Effector memory CD8-positive, alpha-beta T cell (primary cell): ENCODE data around the gene PIK3R1.
"Not testable (repeated sequence)": the region's sequence is repeated elsewhere in the genome, so short reads cannot be mapped to it uniquely, and the experiment has no call there.

Experiments used
- ATAC-seq: fragments of 150-1000 bp; cut with Tn5 transposase; replicated peaks from 2 replicates; pipeline ENCODE4 v1.10.0; 2021; ENCODE audit warnings: mild to moderate bottlenecking, moderate library complexity
- DNase-seq, 3 experiments: peaks; one replicate each; pipeline ENCODE4 v3.0.0; 2021
- H3K27ac Mint-ChIP-seq, 2 donors: one replicate each; pipeline ENCODE4 v1.8.0; 2022; ENCODE audit warnings: mild to moderate bottlenecking in 2 of 2, mixed read lengths in 2 of 2, moderate library complexity in 2 of 2
- H3K27me3 Mint-ChIP-seq, 2 donors: one replicate each; pipeline ENCODE4 v1.8.0; 2022; ENCODE audit warnings: mixed read lengths in 2 of 2
- H3K36me3 Mint-ChIP-seq: one replicate; pipeline ENCODE4 v1.8.0; 2022; ENCODE audit warnings: mild to moderate bottlenecking, moderate library complexity, mixed read lengths; ENCODE audit not compliant: insufficient read depth
- H3K4me1 Mint-ChIP-seq, 2 donors: one replicate each; pipeline ENCODE4 v1.8.0; 2022; ENCODE audit warnings: low read depth in 2 of 2, mixed read lengths in 2 of 2
- H3K4me3 Mint-ChIP-seq, 2 donors: one replicate each; pipeline ENCODE4 v1.8.0; 2022; ENCODE audit warnings: mild to moderate bottlenecking in 2 of 2, mixed read lengths in 2 of 2, moderate library complexity in 2 of 2
- H3K9me3 Mint-ChIP-seq, 2 donors: one replicate each; pipeline ENCODE4 v1.8.0; 2022; ENCODE audit warnings: mixed read lengths in 2 of 2

The PIK3R1 gene

DNA sequence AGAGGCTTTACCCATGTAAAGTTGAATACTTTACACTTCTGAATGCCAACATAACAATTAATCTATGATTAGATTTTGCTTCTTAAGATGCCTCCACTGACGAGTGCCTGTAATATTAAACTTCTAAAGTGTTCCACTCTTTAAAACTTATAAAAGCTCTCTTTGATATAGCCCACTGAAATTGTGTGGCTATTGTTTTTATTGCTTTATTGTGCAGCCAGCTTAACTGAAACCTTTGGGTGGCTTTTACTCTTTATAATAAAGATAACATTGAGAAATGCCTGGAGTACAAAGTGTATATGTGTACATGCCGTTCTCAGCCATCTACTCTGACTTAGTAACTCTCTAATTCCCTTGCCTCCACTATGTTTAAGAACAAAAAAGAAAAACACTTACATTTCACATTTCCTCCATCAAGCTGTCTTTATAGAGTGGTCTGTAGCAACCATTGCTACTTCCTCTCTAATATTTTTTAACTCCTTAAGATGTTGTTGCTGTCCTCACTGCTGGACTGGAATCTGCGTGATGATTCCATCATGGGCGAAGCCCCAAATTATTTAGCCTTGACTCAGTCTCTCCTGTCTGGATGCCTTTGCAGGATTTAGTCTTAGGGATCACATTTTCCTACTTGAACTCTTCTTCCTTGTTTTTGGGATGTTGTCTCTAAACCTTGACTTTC lies 9.1 kb downstream of the PIK3R1 start:
- peak overlapping the region in 1 of 2 donors; percentile 49 for H3K4me3 Mint-ChIP-seq
- peaks cover 59 to 82% of the 10 kb centered on the region in 2 donors for H3K4me1 Mint-ChIP-seq
- peaks cover 26% of the 10 kb centered on the region for H3K36me3 Mint-ChIP-seq

DNA sequence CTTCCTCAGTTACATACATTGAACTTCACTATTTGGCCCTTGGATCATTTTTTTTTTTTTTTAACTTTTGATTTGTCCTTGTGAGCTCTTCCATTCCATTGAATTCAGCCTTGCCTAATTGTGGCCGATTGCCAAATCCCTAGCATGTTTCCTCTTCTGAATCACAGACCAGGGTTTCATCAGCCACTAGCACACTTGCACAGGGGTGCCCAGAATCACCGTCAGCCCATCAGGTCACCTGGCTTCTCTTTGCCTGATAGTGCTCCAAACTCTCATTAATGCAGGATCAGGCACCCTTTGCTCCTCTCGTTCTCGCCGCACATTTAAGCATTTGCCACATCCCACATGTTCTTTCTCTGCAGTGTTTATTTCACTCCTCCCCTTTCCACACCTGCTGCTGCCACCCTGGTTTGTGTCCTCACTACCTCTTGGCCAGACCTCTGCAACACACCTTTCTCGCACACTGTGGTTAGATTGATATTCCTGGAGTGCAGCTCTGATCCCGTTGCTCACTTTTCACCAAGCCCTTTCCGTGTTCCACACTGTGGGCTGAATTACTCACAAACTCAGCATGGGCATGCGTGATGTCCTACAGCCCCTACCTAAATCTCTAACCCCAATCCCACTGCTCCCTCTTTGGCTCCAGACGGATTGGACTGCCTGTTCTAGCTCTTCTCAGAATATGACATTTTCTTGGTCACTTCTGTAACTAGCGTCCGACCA lies 9.8 kb downstream of the PIK3R1 start:
- peaks cover 63 to 86% of the 10 kb centered on the region in 2 donors for H3K4me1 Mint-ChIP-seq
- ATAC-seq, result no peak
- peak overlapping the region; percentile 49 to 55 for H3K4me3 Mint-ChIP-seq
- no peak for DNase-seq
- H3K27ac Mint-ChIP-seq, result peak overlapping the region in 1 of 2 donors; percentile 19
- H3K36me3 Mint-ChIP-seq, result peaks cover 30% of the 10 kb centered on the region
- peaks cover 0 to 2% of the 10 kb centered on the region in 2 donors for H3K9me3 Mint-ChIP-seq
- H3K27me3 Mint-ChIP-seq, result no peaks in the 10 kb centered on the region

More for the DNA sequence above, 9.1 kb downstream of the PIK3R1 start:
- DNase-seq, result no peak
- peak overlapping the region in 1 of 2 donors; percentile 4 for H3K27ac Mint-ChIP-seq
- peaks cover 0 to 2% of the 10 kb centered on the region in 2 donors for H3K9me3 Mint-ChIP-seq
- no peaks in the 10 kb centered on the region for H3K27me3 Mint-ChIP-seq
- no peak for ATAC-seq

DNA sequence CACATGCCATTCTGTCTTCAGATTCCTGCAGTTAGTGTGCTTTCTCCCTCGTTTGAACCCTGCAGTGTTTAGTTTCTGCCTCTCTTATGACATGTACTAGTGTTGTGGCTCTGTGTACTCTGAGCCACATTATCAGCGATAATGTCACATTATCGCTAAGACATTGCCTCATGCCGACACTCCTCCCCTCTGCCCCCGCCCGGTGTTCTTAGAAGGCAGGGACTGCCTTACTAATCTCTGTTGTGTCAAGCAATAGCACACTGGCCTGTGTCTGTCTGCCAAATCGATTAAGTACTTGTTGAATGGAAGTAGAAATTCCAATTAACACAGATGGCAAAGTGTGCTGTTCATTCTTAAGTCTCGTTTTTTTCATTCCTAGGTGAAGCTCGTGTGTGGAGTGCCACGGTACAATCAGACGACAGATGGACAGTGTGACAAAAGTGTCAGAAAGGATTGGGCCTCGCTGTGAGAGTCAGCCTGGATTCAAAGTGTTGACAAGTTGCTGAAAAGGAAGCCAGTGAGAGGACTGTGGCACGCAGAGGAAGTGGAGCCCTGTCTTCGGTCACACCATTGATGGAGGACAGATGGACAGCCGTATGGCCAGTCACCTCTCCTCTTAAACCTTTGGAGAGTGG lies 10.5 kb downstream of the PIK3R1 start:
- DNase-seq (no peak), ATAC-seq (no peak)
- peaks cover 30% of the 10 kb centered on the region for H3K36me3 Mint-ChIP-seq
- peaks cover 66 to 89% of the 10 kb centered on the region in 2 donors for H3K4me1 Mint-ChIP-seq
- H3K4me3 Mint-ChIP-seq, result peak overlapping the region; percentile 49 to 55
- no peaks in the 10 kb centered on the region for H3K27me3 Mint-ChIP-seq
- H3K9me3 Mint-ChIP-seq, result no peaks in the 10 kb centered on the region
- H3K27ac Mint-ChIP-seq, result peak overlapping the region; percentile 19 to 23

GRCh38 chr5:68226546-68227073 lies 11.1 kb downstream of the PIK3R1 start:
- Mint-ChIP-seq H3K27ac (peak overlapping the region in 1 of 2 donors; percentile 23), H3K4me3 (no peak overlapping the region), H3K27me3 (no peaks in the 10 kb centered on the region), H3K4me1 (peaks cover 69 to 90% of the 10 kb centered on the region in 2 donors), H3K36me3 (peaks cover 31% of the 10 kb centered on the region), H3K9me3 (no peaks in the 10 kb centered on the region)
- DNase-seq (no peak), ATAC-seq (no peak)

DNA sequence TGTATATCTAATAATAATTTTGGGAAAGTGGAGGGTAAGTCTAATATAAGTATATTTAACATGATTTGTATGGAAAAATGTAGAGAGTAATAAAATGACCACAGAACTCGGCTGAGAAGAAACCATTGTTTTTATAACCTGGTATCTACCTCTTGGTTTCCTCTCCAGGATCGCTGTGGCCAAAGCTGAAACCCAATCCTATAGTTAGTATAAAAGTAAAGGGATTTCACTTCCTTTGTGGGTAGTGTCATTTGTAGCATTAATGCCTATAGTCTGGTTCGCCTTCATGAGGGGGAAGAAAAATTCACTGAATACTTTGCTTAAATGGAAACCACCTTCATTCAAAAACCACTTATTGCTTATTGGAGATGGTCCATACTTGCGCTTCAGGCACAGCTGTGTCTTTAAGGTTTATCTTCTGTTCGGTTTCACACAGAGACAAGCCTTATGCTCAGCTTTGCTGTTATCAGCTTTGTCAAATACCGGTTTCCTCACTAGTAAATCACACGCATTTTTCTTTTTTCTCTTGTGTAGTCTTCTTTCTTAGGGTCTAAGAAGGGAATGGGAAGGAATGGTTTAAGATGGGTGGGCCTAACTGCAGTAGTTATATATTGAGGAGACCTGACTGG lies 12.1 kb downstream of the PIK3R1 start:
- ATAC-seq (no peak), DNase-seq (no peak)
- Mint-ChIP-seq H3K4me1 (peaks cover 68 to 88% of the 10 kb centered on the region in 2 donors), H3K27me3 (no peaks in the 10 kb centered on the region), H3K36me3 (peaks cover 37% of the 10 kb centered on the region), H3K27ac (peak overlapping the region; percentile 24), H3K4me3 (no peak overlapping the region), H3K9me3 (no peaks in the 10 kb centered on the region)

- DNase-seq (no peak), ATAC-seq (no peak)
- Mint-ChIP-seq H3K27ac (peak overlapping the region in 1 of 2 donors; percentile 86), H3K4me1 (peaks cover 58 to 86% of the 10 kb centered on the region in 2 donors), H3K27me3 (no peaks in the 10 kb centered on the region), H3K4me3 (peak overlapping the region in 1 of 2 donors; percentile 45), H3K9me3 (no peaks in the 10 kb centered on the region), H3K36me3 (peaks cover 37% of the 10 kb centered on the region)
These were observed 13.9 kb downstream of the PIK3R1 start for GRCh38 chr5:68229416-68229815.

- no peaks in the 10 kb centered on the region for H3K27me3 Mint-ChIP-seq
- H3K4me3 Mint-ChIP-seq, result peak overlapping the region in 1 of 2 donors; percentile 23
- DNase-seq, result no peak
- H3K27ac Mint-ChIP-seq, result peak overlapping the region in 1 of 2 donors; percentile 3
- H3K36me3 Mint-ChIP-seq, result peaks cover 37% of the 10 kb centered on the region
- peaks cover 52 to 81% of the 10 kb centered on the region in 2 donors for H3K4me1 Mint-ChIP-seq
- no peaks in the 10 kb centered on the region for H3K9me3 Mint-ChIP-seq
- no peak for ATAC-seq
These were observed 14.7 kb downstream of the PIK3R1 start for GRCh38 chr5:68230285-68230684.

GRCh38 chr5:68231414-68232076 lies 16.0 kb downstream of the PIK3R1 start:
- H3K27ac Mint-ChIP-seq, result peak overlapping the region; percentile 3 to 74
- H3K9me3 Mint-ChIP-seq, result no peaks in the 10 kb centered on the region
- peak overlapping the region in 1 of 2 donors; percentile 74 for H3K4me3 Mint-ChIP-seq
- H3K27me3 Mint-ChIP-seq, result no peaks in the 10 kb centered on the region
- H3K4me1 Mint-ChIP-seq, result peaks cover 41 to 73% of the 10 kb centered on the region in 2 donors
- ATAC-seq (no peak), DNase-seq (no peak)
- H3K36me3 Mint-ChIP-seq, result peaks cover 31% of the 10 kb centered on the region

- Mint-ChIP-seq H3K36me3 (peaks cover 23% of the 10 kb centered on the region), H3K27ac (peak overlapping the region in 1 of 2 donors; percentile 74), H3K9me3 (no peaks in the 10 kb centered on the region), H3K4me3 (peak overlapping the region in 1 of 2 donors; percentile 16), H3K27me3 (no peaks in the 10 kb centered on the region), H3K4me1 (peaks cover 43 to 73% of the 10 kb centered on the region in 2 donors)
- no peak for DNase-seq
- ATAC-seq, result no peak
These were observed 16.7 kb downstream of the PIK3R1 start for GRCh38 chr5:68232277-68232676.

- ATAC-seq (no peak), DNase-seq (no peak)
- Mint-ChIP-seq H3K27ac (peak overlapping the region in 1 of 2 donors; percentile 9), H3K36me3 (peaks cover 19% of the 10 kb centered on the region), H3K9me3 (no peaks in the 10 kb centered on the region), H3K27me3 (no peaks in the 10 kb centered on the region), H3K4me1 (peaks cover 44 to 74% of the 10 kb centered on the region in 2 donors), H3K4me3 (no peak overlapping the region)
These were observed 17.5 kb downstream of the PIK3R1 start for GRCh38 chr5:68233075-68233474.

GRCh38 chr5:68235229-68235628 lies 19.7 kb downstream of the PIK3R1 start:
- H3K27ac Mint-ChIP-seq, result peak overlapping the region in 1 of 2 donors; percentile 49
- DNase-seq, H3K4me3 Mint-ChIP-seq, H3K9me3 Mint-ChIP-seq, H3K27me3 Mint-ChIP-seq, ATAC-seq: not testable (repeated sequence)
- peaks cover 15% of the 10 kb centered on the region for H3K36me3 Mint-ChIP-seq
- H3K4me1 Mint-ChIP-seq, result peaks cover 45 to 74% of the 10 kb centered on the region in 2 donors

- H3K9me3 Mint-ChIP-seq, result no peaks in the 10 kb centered on the region
- no peaks in the 10 kb centered on the region for H3K27me3 Mint-ChIP-seq
- ATAC-seq, result no peak
- peak overlapping the region in 1 of 2 donors; percentile 20 for H3K4me3 Mint-ChIP-seq
- H3K4me1 Mint-ChIP-seq, result peaks cover 45 to 75% of the 10 kb centered on the region in 2 donors
- H3K27ac Mint-ChIP-seq, result peak overlapping the region; percentile 85 to 87
- no peak for DNase-seq
- H3K36me3 Mint-ChIP-seq, result peaks cover 8% of the 10 kb centered on the region
These were observed 22.2 kb downstream of the PIK3R1 start for GRCh38 chr5:68237715-68238114.
